Activated T-cell treated with anti-CD3 and anti-CD28 coated beads, Interleukin-2, amount 50 U/mL, for 48 hours (primary cell): Measurements from ENCODE around the gene FAM98B.

ENCODE experiments used
- DNase-seq, 2 experiments: peaks; one replicate each; pipeline ENCODE4 v3.0.0-alpha.2; 2020

FAM98B gene

GRCh38 chr15:38509152-38509551 lies 55.2 kb downstream of the FAM98B start:
- no peak for DNase-seq

- no peak for DNase-seq
These were observed 59.0 kb downstream of the FAM98B start for GRCh38 chr15:38512901-38513300.

- no peak for DNase-seq
These were observed 60.7 kb downstream of the FAM98B start for GRCh38 chr15:38514601-38515000.

GRCh38 chr15:38516626-38517025 lies 62.7 kb downstream of the FAM98B start:
- DNase-seq = no peak

GRCh38 chr15:38517312-38517975 lies 63.5 kb downstream of the FAM98B start:
- no peak for DNase-seq

- DNase-seq = no peak
These were observed 64.2 kb downstream of the FAM98B start for GRCh38 chr15:38518084-38518483.

- DNase-seq = no peak
These were observed 66.1 kb downstream of the FAM98B start for GRCh38 chr15:38520035-38520434.

- DNase-seq = no peak
These were observed 67.4 kb downstream of the FAM98B start for GRCh38 chr15:38521316-38521715.

- no peak for DNase-seq
These were observed 69.0 kb downstream of the FAM98B start for GRCh38 chr15:38522922-38523321.

- DNase-seq = no peak
These were observed 70.2 kb downstream of the FAM98B start for GRCh38 chr15:38524156-38524555.

GRCh38 chr15:38525489-38525888 lies 71.6 kb downstream of the FAM98B start:
- DNase-seq = no peak

GRCh38 chr15:38526158-38526557 lies 72.2 kb downstream of the FAM98B start:
- no peak for DNase-seq

GRCh38 chr15:38528294-38528693 lies 74.4 kb downstream of the FAM98B start:
- DNase-seq = no peak

- DNase-seq = peak; percentile 48 to 61
These were observed 76.2 kb downstream of the FAM98B start for GRCh38 chr15:38530113-38530512.

- DNase-seq = no peak
These were observed 77.6 kb downstream of the FAM98B start for GRCh38 chr15:38531509-38531908.

- DNase-seq = peak in 1 of 2 experiments; percentile 14
These were observed 78.8 kb downstream of the FAM98B start for GRCh38 chr15:38532728-38533127.

- peak in 1 of 2 experiments; percentile 12 for DNase-seq
These were observed 79.5 kb downstream of the FAM98B start for GRCh38 chr15:38533416-38533915.

- no peak for DNase-seq
These were observed 80.0 kb downstream of the FAM98B start for GRCh38 chr15:38533926-38534325.

- peak in 1 of 2 experiments; percentile 19 for DNase-seq
These were observed 80.8 kb downstream of the FAM98B start for GRCh38 chr15:38534691-38535090.

GRCh38 chr15:38535491-38536200 lies 81.7 kb downstream of the FAM98B start:
- DNase-seq = peak in 1 of 2 experiments; percentile 14

- peak in 1 of 2 experiments; percentile 13 for DNase-seq
These were observed 82.3 kb downstream of the FAM98B start for GRCh38 chr15:38536201-38536676.
